HG03571 (cell line): ENCODE measurements around the gene ATP5F1C.
"Not testable (repeated sequence)": the region's sequence is repeated elsewhere in the genome, so short reads cannot be mapped to it uniquely, and the experiment has no call there.

Experiments
- ATAC-seq: cut with Tn5 transposase; IDR thresholded peaks from one replicate; pipeline ENCODE4 v1.9.1; 2021; ENCODE audit not compliant: unreplicated experiment

The ATP5F1C gene

DNA sequence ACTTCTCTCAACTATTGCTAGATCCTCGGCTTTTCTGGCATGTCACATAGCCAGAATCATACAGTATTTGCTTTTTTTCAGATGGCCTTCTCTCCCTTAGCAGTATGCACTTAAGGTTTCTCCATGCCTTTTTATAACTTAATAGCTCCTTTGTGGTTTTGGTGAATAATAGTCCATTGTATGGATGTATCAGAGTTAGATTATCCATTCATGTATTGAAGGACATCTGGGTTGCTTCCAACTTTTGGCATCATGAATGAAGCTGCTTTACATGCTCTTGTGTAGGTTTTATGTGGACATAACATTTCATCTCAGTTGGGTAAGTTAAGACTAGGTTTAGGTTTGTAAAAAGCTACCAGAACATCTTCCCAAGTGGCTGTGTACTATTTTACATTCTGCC, 4.6 kb downstream of the ATP5F1C start:
- no peak for ATAC-seq

DNA sequence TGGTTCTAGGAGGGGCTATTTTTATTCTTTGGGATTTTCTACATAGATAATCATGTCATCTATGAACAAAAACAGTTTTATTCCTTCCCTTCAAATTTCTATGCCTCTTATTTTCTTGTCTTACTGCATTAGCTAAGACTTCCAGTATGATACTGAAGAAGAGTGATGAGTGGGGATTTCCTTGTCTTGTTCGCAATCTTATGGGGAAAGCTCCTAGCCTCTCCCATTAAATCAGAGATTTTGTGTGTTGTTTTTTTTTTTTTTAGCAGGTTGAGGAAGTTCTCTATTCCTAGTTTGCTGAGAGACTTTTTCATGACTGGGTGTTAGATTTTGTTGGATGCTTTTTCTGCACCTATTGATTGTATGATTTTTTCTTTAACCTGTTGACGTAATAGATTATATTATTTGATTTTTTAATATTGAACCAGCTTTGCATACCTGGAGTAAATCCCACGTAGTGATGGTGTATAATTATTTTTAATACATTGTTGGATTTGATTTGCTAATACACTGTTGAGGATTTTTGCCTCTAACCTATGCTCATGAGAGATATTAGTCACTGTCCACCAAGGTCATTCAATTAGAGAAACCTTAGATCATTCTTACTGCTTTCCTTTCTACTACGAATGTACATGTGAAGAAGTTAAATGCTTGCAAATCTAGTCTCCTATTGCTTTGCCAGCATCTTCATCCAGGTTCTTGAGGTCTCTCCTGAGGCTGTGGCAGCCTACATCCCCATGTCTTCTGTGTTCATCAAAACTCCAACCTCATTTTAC, 6.5 kb downstream of the ATP5F1C start:
- ATAC-seq: no peak

- ATAC-seq: no peak
Measured at GRCh38 chr10:7795605-7796004, 7.6 kb downstream of the ATP5F1C start.

DNA sequence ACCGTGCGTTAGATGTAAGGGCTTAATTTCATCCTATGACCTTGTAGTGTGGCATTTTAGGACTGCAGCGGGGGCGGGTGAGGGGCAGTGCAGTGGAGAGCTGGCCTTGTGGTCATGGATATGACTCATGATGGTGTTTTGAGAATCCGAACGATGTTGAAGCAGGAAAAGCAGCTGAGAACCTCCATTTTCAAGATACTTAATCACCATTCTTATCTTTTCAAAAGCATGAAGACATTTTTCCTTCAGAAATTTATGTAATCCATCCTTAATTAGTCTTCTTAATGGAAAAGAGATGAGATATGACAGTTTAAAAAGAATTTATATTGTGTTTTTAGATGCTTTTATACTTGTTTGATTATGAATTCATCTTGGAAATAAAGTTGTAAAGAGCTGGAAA, 9.6 kb downstream of the ATP5F1C start:
- ATAC-seq: no peak

DNA sequence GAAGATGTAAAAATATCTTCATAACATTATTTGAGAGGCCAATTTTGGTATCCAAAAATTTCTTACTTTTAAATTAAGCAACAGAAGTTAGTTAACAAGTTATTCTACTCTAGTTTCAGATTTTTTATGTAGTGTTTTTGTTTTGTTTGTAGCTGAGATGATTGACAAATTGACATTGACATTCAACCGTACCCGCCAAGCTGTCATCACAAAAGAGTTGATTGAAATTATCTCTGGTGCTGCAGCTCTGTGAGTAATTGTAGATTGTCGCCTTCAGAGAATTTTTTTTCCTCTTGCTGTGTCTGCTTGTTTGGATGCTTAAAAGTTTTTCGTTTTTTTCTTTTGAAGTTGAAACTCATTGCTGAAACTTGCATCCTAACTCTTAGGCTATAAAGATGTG, 14.6 kb downstream of the ATP5F1C start:
- no peak for ATAC-seq

DNA sequence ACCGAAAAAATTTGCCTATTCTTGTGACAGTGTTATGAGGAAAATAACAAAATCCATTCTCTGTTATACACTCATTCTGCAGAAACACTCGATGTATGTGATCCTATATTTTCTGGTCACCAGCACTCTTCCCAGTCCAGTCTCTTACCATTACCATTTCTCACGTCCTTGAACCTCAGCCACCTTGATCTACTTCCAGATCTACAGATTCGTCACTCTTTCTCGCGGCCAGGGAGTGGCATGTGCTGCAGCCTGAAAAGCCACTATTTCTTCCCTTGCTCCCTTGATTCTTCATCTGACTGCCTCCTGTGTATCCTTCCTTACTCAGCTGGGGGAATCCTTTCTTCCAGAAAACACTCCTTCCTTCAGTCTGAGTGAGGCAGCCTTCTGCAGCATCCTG, 16.2 kb downstream of the ATP5F1C start:
- ATAC-seq: no peak

GRCh38 chr10:7804741-7805140, 16.8 kb downstream of the ATP5F1C start:
- no peak for ATAC-seq

DNA sequence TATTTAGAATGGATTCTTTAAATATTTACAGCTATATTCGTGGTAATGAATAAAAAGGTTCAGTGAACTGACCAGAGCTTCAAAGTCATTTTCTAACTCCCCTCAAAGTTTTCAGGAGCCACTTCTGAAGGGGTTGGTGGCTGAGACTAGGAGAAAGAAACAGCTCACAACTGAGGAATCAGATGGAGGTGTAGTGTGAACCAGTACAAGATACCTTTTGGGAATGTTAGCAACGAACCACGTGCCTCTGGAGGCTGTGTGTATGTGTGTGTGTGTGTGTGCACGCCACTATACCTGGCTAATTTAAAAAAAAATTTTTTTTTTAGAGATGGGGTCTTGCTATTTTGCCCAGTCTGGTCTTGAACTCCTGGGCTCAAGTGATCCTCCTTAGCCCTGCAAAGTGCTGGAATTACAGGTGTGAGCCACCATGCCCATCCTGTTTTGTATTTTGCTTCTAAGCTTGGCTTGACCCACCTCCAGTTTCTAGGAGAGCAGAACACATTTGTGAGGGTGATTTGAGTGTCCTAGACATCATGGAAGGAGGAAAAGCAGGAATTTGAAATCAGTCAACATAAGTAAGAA, 20.8 kb downstream of the ATP5F1C start:
- no peak for ATAC-seq

DNA sequence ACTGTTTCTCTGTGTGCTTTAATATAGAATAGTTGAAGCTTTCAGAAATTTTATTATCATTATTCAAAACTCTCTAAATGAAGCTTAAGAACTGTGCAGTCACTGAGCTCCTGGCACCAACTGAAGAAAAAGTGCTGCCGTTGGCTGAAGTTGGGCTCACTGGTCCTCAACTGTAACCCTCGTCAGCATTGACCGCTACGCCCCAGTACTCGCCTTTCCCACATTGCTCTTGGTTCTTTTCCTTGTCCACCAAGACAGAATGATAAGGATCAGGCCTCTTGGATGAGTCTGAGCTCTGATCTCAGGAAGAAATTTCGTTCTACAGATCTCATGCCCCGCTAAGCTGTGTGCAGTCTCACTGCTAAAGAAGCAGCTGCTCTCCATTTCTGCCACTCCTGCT, 22.5 kb downstream of the ATP5F1C start:
- ATAC-seq: no peak

GRCh38 chr10:7811000-7811399, 23.0 kb downstream of the ATP5F1C start:
- no peak for ATAC-seq

DNA sequence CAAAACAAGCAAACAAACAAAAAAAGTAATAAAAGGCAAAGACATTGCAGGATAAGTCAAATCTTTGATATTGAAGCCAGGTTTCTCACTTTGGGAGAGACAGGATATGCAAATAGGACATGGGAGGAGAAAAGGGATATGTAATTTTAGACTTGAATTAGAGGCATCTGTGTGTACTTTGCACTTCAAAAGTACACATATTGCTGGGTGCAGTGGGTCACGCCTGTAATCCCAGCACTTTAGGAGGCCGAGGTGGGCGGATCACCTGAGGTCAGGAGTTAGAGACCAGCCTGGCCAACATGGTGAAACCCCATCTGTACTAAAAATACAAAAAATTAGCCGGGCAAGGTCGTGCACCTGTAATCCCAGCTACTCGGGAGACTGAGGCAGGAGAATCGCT, 23.8 kb downstream of the ATP5F1C start:
- ATAC-seq: not testable (repeated sequence)

- no peak for ATAC-seq
Measured at GRCh38 chr10:7813481-7813880, 25.5 kb downstream of the ATP5F1C start.

GRCh38 chr10:7817576-7817975, 29.6 kb downstream of the ATP5F1C start:
- no peak for ATAC-seq

DNA sequence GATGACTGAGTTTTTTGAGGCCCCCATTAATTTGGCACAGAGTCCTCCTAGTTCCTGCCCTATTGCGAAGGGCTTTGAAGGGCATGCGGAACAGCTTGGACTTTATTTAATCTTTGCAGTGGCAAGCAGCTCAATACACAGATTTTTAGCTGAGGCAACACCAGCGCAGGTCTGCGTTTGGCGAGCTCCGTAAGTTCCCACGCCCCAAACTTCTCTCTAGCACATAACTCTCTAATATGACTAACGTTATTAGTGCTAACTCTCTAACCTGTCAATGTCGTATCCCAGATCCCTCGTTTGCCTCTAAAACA, 30.0 kb downstream of the ATP5F1C start:
- peak; percentile 6 for ATAC-seq

DNA sequence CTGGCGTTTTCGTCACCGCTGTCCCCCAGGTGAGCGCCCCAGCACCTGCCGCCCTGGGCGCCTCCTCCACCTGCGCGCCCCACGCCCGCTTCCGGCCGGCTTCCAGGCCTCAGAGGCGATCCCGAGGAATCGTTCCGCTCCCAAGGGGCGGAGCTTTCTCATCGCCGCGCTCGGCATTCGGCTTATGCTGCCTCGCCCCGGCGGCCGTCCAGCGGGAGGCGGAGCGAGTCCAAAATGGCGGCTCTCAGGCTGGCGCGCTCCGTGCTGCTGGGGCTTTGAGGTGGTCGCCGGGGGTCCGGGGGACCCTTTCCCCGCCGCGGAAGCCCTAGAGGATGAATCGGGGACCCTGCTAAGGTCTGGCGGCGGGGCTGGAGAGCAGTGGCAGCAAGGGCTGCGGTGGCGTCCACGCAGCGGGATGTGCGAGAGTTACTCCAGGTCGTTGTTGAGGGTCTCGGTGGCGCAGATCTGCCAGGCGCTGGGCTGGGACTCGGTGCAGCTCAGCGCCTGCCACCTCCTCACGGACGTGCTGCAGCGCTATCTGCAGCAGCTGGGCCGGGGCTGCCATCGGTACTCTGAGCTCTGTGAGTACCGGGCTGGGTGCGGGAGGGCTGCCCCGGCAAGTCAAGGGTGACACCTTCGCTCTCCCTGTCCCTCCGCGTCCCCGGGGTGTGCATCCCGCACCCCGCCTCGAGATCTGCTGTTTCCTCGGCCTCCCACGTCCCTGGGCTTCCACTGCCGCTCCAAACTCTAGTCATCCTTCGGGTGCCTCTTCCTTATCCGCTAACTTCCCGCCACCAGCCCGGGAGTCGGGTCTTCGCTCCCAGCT, 30.5 kb downstream of the ATP5F1C start, which contains the start of gene TAF3:
Gene TAF3 (plus strand): TSS at position 211 of the 826 bp plus-strand sequence. CDS start 205 bp downstream, at position 416.
- ATAC-seq: peak; percentile 88

- peak; percentile 44 for ATAC-seq
Measured at GRCh38 chr10:7819121-7819460, 31.1 kb downstream of the ATP5F1C start.

DNA sequence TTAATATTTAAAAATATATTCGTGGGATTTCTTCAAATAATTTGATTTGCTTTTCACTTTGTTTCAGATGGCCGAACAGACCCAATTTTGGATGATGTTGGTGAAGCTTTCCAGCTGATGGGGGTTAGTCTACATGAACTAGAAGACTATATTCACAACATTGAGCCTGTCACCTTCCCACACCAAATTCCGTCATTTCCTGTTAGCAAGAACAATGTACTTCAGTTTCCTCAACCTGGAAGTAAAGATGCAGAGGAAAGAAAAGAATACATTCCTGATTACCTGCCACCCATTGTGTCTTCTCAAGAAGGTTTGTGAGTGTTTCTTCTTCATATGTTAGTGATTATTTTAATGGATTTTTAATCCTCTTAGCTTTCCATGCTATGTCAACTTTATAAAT, 36.3 kb downstream of the ATP5F1C start:
- no peak for ATAC-seq

DNA sequence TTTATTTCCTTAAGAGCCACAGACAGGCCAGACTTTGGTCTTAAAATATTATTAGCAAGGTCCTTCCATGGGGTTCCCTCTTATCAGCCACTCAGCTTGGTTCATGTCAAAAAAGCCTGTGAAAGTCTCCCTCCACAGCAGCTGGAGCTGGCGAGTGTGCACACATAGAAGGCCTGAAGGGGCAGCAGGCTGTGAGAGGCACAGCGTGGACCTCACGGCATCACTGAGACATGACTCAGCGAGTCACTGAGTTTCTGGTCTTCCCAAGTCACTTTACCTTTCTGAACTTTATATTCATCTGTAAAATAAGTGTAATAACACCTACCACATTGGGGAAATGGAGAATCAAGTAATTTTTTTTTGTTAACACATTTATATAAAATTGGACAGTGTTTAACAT, 39.0 kb downstream of the ATP5F1C start:
- no peak for ATAC-seq

DNA sequence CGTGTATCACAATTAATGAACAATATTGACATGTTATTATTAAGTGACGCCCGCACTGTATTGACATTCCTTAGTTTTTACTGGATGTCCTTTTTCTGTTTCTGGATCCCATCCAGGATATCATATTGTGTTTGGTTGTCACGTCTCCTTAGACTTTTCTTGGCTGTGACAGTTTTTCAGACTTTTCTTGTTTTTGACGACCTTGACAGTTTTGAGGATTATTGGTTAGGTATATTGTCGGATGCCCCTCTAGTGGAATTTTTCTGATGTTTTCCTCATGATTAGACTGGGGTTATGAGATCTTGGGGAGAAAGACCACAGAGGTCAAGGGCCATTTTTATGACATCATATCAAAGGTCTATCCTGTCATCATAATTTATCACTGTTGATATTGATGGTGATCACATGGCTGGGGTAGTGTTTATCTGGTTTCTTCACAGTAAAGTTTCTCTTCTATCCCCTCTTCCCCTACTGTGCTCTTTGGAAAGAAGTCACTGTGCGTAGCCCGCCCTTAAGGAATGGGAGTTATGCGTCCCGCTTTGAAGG, 41.4 kb downstream of the ATP5F1C start:
- no peak for ATAC-seq

DNA sequence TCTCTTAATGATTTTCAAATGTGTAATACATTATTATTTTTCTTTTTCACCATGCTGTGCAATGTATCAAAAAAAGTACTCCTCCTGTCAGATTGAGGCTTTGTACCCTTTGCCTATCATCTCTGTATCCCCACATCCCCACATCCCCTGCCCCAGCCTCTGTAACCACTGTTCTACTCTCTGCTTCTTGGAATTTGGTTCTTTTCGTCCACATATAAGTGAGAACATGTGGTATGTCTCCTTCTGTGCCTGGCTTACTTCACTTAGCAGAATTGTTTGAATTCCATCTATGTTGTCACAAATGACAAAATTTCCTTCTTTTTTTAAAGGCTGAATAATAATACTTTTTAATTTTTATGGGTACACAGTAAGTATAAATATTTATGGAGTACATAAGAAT, 44.1 kb downstream of the ATP5F1C start:
- ATAC-seq: no peak

DNA sequence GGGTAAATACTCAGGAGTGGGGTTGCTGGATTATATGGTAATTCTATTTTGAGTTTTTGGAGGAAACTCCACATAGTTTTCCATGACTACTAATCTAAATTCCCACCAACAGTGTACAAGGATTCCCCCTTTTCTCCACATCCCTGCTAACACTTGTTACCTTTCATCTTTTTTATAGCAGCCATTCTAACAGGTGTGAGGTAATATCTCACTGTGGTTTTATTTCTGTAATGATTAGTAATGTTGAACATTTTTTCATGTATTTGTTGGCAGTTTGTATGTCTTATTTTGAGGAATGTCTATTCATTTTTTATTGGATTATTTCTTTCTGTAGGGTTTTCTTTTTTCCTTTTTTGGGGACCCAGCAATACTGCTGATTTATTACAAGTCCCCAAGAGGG, 45.2 kb downstream of the ATP5F1C start:
- no peak for ATAC-seq

GRCh38 chr10:7834262-7834661, 46.3 kb downstream of the ATP5F1C start:
- no peak for ATAC-seq
